ENCODE results near the gene CFAP54.

The CFAP54 gene

DNA sequence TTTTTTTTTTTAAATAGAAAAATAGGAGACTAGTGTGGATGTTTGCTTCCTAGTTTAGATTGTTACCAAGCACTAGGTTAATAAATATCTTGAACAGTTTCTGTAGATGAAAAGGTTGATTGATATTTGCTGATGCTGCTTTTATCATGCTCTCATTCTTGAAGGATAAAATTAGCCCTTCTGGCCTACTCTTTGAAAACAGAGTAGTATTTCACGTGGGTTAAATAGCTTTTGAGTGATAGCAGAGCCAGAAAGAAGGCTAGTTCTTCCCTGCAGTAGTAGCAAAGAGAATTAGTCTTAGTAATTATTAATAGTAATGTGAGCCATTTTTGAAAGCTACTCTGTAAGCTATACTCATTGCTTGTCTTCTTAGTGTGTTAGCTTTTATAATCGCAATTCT lies 422.9 kb downstream of the CFAP54 start:
- Histone ChIP-seq H3K4me3 (ENCODE audit: severe bottlenecking) (no peak overlapping the region), H3K27ac (ENCODE audit: poor library complexity, severe bottlenecking) (no peak overlapping the region), H3K27me3 (ENCODE audit: insufficient read depth, poor library complexity, severe bottlenecking) (no peaks in the 10 kb centered on the region), H3K4me1 (ENCODE audit: insufficient read depth, poor library complexity, severe bottlenecking) (no peaks in the 10 kb centered on the region), H3K36me3 (ENCODE audit: low read depth) (peaks cover 39% of the 10 kb centered on the region), H3K9me3 (ENCODE audit: severe bottlenecking) (no peaks in the 10 kb centered on the region)
- DNase-seq (ENCODE audit: low spot score) (no peak), ATAC-seq (ENCODE audit: low read depth) (no peak)
- TF ChIP-seq, protein P1, sequence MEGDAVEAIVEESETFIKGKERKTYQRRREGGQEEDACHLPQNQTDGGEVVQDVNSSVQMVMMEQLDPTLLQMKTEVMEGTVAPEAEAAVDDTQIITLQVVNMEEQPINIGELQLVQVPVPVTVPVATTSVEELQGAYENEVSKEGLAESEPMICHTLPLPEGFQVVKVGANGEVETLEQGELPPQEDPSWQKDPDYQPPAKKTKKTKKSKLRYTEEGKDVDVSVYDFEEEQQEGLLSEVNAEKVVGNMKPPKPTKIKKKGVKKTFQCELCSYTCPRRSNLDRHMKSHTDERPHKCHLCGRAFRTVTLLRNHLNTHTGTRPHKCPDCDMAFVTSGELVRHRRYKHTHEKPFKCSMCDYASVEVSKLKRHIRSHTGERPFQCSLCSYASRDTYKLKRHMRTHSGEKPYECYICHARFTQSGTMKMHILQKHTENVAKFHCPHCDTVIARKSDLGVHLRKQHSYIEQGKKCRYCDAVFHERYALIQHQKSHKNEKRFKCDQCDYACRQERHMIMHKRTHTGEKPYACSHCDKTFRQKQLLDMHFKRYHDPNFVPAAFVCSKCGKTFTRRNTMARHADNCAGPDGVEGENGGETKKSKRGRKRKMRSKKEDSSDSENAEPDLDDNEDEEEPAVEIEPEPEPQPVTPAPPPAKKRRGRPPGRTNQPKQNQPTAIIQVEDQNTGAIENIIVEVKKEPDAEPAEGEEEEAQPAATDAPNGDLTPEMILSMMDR (IDR thresholded peaks at IDR 0.05; ENCODE audit: poor library complexity, severe bottlenecking), result no peak

DNA sequence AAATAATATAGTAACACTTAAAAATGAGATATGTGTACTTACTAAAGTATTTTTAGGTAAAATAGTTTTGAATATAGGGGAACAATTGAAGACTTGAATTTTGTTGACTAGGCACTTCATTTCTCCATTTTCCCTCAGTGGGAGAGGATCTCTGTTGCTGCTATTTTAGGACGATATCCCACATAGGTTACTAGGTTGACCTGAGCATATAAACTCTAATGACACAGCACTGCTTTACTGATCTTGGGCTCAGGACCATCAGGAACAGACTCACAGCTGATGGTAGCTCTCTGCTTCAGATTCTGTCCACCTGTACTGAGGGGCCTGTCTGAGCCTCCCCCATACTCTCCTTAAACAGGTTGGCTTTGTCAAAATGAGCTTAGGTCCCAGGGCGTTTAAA lies 423.6 kb downstream of the CFAP54 start:
- no peak for ATAC-seq (ENCODE audit: low read depth)
- H3K9me3 ChIP-seq (ENCODE audit: severe bottlenecking), result no peaks in the 10 kb centered on the region
- no peak for DNase-seq (ENCODE audit: low spot score)
- no peak overlapping the region for H3K4me3 ChIP-seq (ENCODE audit: severe bottlenecking)
- H3K27me3 ChIP-seq (ENCODE audit: insufficient read depth, poor library complexity, severe bottlenecking), result no peaks in the 10 kb centered on the region
- H3K27ac ChIP-seq (ENCODE audit: poor library complexity, severe bottlenecking), result no peak overlapping the region
- no peaks in the 10 kb centered on the region for H3K4me1 ChIP-seq (ENCODE audit: insufficient read depth, poor library complexity, severe bottlenecking)
- TF ChIP-seq, protein P1 (IDR thresholded peaks at IDR 0.05; ENCODE audit: poor library complexity, severe bottlenecking), result no peak
- peaks cover 46% of the 10 kb centered on the region for H3K36me3 ChIP-seq (ENCODE audit: low read depth)

DNA sequence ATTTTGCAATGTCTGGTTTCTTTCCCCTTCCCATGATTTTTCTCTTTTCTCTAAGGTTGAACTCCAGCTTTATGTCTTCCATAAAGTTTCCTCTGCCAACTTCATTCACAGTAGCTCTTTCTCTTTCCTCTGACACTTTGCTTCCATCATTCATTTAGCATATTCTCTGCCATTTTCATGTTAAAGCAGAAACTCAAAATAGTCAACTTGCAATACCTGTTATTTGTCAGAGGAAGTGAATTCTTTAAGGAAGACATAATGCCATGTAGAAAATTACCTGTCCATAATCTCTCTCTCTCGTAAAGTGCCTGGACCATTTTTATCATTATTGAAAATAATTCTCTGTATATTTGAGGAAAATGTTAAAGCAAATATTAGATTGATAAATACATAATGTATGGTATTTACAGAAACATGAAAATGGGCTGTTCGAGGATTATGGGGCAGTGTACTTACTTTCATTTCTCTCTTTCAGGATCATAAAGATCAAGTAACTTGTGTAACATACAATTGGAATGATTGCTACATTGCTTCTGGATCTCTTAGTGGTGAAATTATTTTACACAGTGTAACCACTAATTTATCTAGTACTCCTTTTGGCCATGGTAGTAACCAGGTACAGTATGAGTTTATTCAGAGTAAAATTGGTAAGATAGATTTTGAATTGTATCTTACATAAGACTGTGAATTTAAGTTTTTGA lies 430.3 kb downstream of the CFAP54 start:
- ATAC-seq (ENCODE audit: low read depth), result no peak
- Histone ChIP-seq H3K36me3 (ENCODE audit: low read depth) (peaks cover 67% of the 10 kb centered on the region), H3K9me3 (ENCODE audit: severe bottlenecking) (no peaks in the 10 kb centered on the region), H3K27ac (ENCODE audit: poor library complexity, severe bottlenecking) (no peak overlapping the region), H3K4me1 (ENCODE audit: insufficient read depth, poor library complexity, severe bottlenecking) (no peaks in the 10 kb centered on the region), H3K4me3 (ENCODE audit: severe bottlenecking) (no peak overlapping the region), H3K27me3 (ENCODE audit: insufficient read depth, poor library complexity, severe bottlenecking) (no peaks in the 10 kb centered on the region)
- TF ChIP-seq, protein P1 (IDR thresholded peaks at IDR 0.05; ENCODE audit: poor library complexity, severe bottlenecking), result no peak
- no peak for DNase-seq (ENCODE audit: low spot score)
